HT-29 (cell line): ENCODE data around the gene REV3L. TPM values are rescaled to one million over a fixed set of nuclear protein-coding genes. Genes with fewer than 3 reads are reported as not detected.
"Not testable (repeated sequence)": the region's sequence is repeated elsewhere in the genome, so short reads cannot be mapped to it uniquely, and the experiment has no call there.

Experiments used
- DNase-seq: peaks from one replicate; pipeline ENCODE4 v3.0.0-alpha.2; 2015; ENCODE audit warnings: low spot score
- total RNA-seq: library from RNA; depleted of rRNA; stranded (reverse); fragments of >200 nt; shearing (Covaris generic); gene quantifications from 2 replicates; pipeline ENCODE4 v1.2.3, GENCODE V29; 2014

REV3L gene
- total RNA-seq, 1 experiment from 2014 or later = 9.4 TPM

GRCh38 chr6:111499269-111499793 is 16.3 kb upstream of the REV3L start:
- DNase-seq = no peak

- DNase-seq = no peak
Measured at GRCh38 chr6:111494951-111495635, 12.1 kb upstream of the REV3L start.

GRCh38 chr6:111492499-111492898 is 9.5 kb upstream of the REV3L start:
- no peak for DNase-seq

GRCh38 chr6:111490067-111490466 is 7.0 kb upstream of the REV3L start:
- DNase-seq = no peak

- no peak for DNase-seq
Measured at GRCh38 chr6:111487661-111488060, 4.6 kb upstream of the REV3L start.

- no peak for DNase-seq
Measured at GRCh38 chr6:111486921-111487320, 3.9 kb upstream of the REV3L start.

GRCh38 chr6:111486475-111486874 is 3.5 kb upstream of the REV3L start:
- no peak for DNase-seq

- DNase-seq = no peak
Measured at GRCh38 chr6:111485342-111485741, 2.3 kb upstream of the REV3L start.

- DNase-seq = peak; percentile 36
Measured at GRCh38 chr6:111484633-111484930, 1.6 kb upstream of the REV3L start.

- peak; percentile 84 for DNase-seq
Measured at GRCh38 chr6:111483736-111484632, 966 bp upstream of the REV3L start.

GRCh38 chr6:111482188-111482958 is 645 bp downstream of the REV3L start:
- peak; percentile 68 for DNase-seq

- DNase-seq = no peak
Measured at GRCh38 chr6:111481836-111482187, 1.2 kb downstream of the REV3L start.

- DNase-seq = peak; percentile 42
Measured at GRCh38 chr6:111480988-111481822, 1.8 kb downstream of the REV3L start.

GRCh38 chr6:111478749-111479148 is 4.3 kb downstream of the REV3L start:
- peak; percentile 58 for DNase-seq

- no peak for DNase-seq
Measured at GRCh38 chr6:111478064-111478476, 4.9 kb downstream of the REV3L start.

GRCh38 chr6:111477481-111477938 is 5.5 kb downstream of the REV3L start:
- no peak for DNase-seq

GRCh38 chr6:111476061-111476460 is 7.0 kb downstream of the REV3L start:
- DNase-seq = not testable (repeated sequence)

- no peak for DNase-seq
Measured at GRCh38 chr6:111474771-111475170, 8.2 kb downstream of the REV3L start.

- no peak for DNase-seq
Measured at GRCh38 chr6:111474106-111474505, 8.9 kb downstream of the REV3L start.

GRCh38 chr6:111472933-111473435 is 10.0 kb downstream of the REV3L start:
- DNase-seq = no peak

GRCh38 chr6:111471958-111472357 is 11.1 kb downstream of the REV3L start:
- DNase-seq = no peak
